Panc1 (cell line): ENCODE results near the gene KCNT1. TPM values are rescaled to one million over a fixed set of nuclear protein-coding genes. Genes with fewer than 3 reads are reported as not detected.

ENCODE experiments used
- ATAC-seq: fragments of 200-7000 bp; cut with Tn5 transposase; 2 replicates; pipeline ENCODE4 v1.9.1; 2020; ENCODE audit warnings: mild to moderate bottlenecking, moderate library complexity
- BruUV-seq: library from RNA; stranded (reverse); fragments of 400-500 nt; replicated peaks from 2 replicates; lab custom pipeline; 2021; lab: Mats Ljungman, UMichigan
- CTCF ChIA-PET: fragments of 300-600 bp; sonication (Branson Sonifier 250); formaldehyde crosslinking; loops from one replicate; lab custom pipeline; 2022; ENCODE audit warnings: antibody characterized with exemption; lab: Charles Lee
- POLR2A ChIA-PET: fragments of 300-600 bp; sonication (Branson Sonifier 250); formaldehyde crosslinking; loops from one replicate; lab custom pipeline; 2022; ENCODE audit warnings: antibody characterized with exemption; lab: Charles Lee
- DNase-seq: peaks from one replicate; pipeline ENCODE4 v3.0.0-alpha.2; 2010; ENCODE audit warnings: low read depth, low spot score
- H3K27ac ChIP-seq: 2 replicates; pipeline ENCODE4 v1.5.1; 2011; ENCODE audit warnings: mild to moderate bottlenecking, low read length, inconsistent platforms
- H3K27me3 ChIP-seq: fragments of 200-500 bp; sonication (Bioruptor generic); 2 replicates; pipeline ENCODE4 v1.6.0; 2014; ENCODE audit warnings: low read length, inconsistent platforms; ENCODE audit not compliant: control insufficient read depth, insufficient read depth
- H3K36me3 ChIP-seq: fragments of 200-500 bp; sonication (Bioruptor generic); 2 replicates; pipeline ENCODE4 v1.5.1; 2014; ENCODE audit warnings: inconsistent platforms, mild to moderate bottlenecking, low read length, moderate library complexity; ENCODE audit not compliant: control insufficient read depth, insufficient read depth
- H3K4me1 ChIP-seq: 2 replicates; pipeline ENCODE4 v1.5.1; 2011; ENCODE audit warnings: inconsistent platforms, mild to moderate bottlenecking, low read length, moderate library complexity; ENCODE audit not compliant: control insufficient read depth, insufficient read depth
- H3K4me3 ChIP-seq, 2 experiments: 2 replicates each; pipeline ENCODE4 v1.5.1; 2011 to 2012; ENCODE audit warnings: low read depth in 2 of 2, low read length in 2 of 2, mild to moderate bottlenecking in 2 of 2, inconsistent platforms in 1 of 2, moderate library complexity in 1 of 2
- H3K9me3 ChIP-seq: fragments of 200-500 bp; sonication (Bioruptor generic); 2 replicates; pipeline ENCODE4 v1.5.1; 2014; ENCODE audit warnings: low read depth, mild to moderate bottlenecking, inconsistent platforms, low read length, moderate library complexity; ENCODE audit not compliant: control insufficient read depth, insufficient read depth
- CTCF ChIP-seq: fragments of 450-650 bp; IDR thresholded peaks from 2 replicates; pipeline ENCODE4 v1.5.1; 2017; ENCODE audit warnings: mild to moderate bottlenecking
- POLR2AphosphoS5 ChIP-seq: IDR thresholded peaks from 2 replicates; pipeline ENCODE4 v1.6.1; 2012; ENCODE audit warnings: mild to moderate bottlenecking, low read depth, low read length, moderate library complexity
- REST ChIP-seq, 2 experiments: IDR thresholded peaks; 2 replicates each; pipeline ENCODE4 v1.6.1; 2011 to 2012; ENCODE audit warnings: low read depth in 2 of 2, control low read depth in 1 of 2, low read length in 1 of 2, mild to moderate bottlenecking in 1 of 2, moderate library complexity in 1 of 2; ENCODE audit not compliant: insufficient read depth in 1 of 2
- SIN3A ChIP-seq: IDR thresholded peaks from 2 replicates; pipeline ENCODE4 v1.6.1; 2012; ENCODE audit warnings: low read depth, mild to moderate bottlenecking, low read length, moderate library complexity, borderline replicate concordance; ENCODE audit not compliant: insufficient read depth
- TCF7L2 ChIP-seq: IDR thresholded peaks from 2 replicates; pipeline ENCODE4 v1.6.1; 2011; ENCODE audit warnings: mild to moderate bottlenecking, low read depth, low read length, inconsistent platforms
- in situ Hi-C: cut with HindIII; loops from 2 replicates; pipeline ENCODE4 v1.10.0; 2016; ENCODE audit warnings: low sequenced_read_pairs, low pct_unique_long_range_greater_than_20kb
- intact Hi-C: fragments of 100-400 bp; cut with micrococcal nuclease; formaldehyde crosslinking; loops from one replicate; pipeline ENCODE4 v1.10.0; 2022; ENCODE audit not compliant: unreplicated experiment
- total RNA-seq: library from RNA; stranded (reverse); gene quantifications from one replicate; pipeline ENCODE4 v1.2.1, GENCODE V29; 2021; ENCODE audit not compliant: unreplicated experiment

Gene KCNT1
- total RNA-seq, 1 experiment from 2014 or later = not detected

- in situ Hi-C loops = no loop called here
- intact Hi-C loops = no loop called here
- CTCF ChIA-PET = no interaction called here
- Histone ChIP-seq H3K4me3 (no peak overlapping the region), H3K27ac (no peak overlapping the region), H3K4me1 (no peaks in the 10 kb centered on the region; the same call in 1 of the 2 replicates), H3K9me3 (no peaks in the 10 kb centered on the region), H3K27me3 (no peaks in the 10 kb centered on the region), H3K36me3 (no peaks in the 10 kb centered on the region)
- no peak for ATAC-seq
- TF ChIP-seq SIN3A = no peak
- no peak for TF ChIP-seq TCF7L2
- TF ChIP-seq CTCF = no peak
- no peak for TF ChIP-seq POLR2AphosphoS5
- no peak for TF ChIP-seq REST (IDR thresholded peaks at IDR 0.05; ENCODE audit: insufficient read depth in 1 of 2, low read depth in 2 of 2, low read length in 1 of 2)
- no TSS peak for BruUV-seq
- no peak for DNase-seq
- POLR2A ChIA-PET = no interaction called here
These were observed 6.2 kb downstream of the KCNT1 start for GRCh38 chr9:135708164-135708563.

DNA sequence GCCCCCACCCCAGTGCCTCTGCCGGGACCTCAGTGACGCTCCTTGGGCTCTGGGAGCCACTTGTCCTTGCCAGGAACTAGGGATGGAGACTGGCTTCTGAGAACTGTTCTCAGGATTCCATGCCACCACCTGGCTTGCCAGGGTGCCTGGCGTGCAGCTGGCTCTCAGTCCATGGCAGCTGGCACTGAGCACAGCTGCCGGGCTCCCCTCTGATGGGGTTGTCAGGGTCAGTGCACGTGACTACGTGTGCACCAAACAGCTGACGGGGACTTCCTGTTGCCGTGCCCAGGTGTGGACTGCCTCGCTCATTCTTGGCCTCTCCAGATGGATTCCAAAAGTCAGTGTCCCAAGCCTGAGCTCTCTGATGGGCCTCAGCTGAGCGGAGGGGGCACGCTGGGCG lies 9.4 kb downstream of the KCNT1 start:
- in situ Hi-C loops = no loop called here
- no peak for TF ChIP-seq REST (IDR thresholded peaks at IDR 0.05; ENCODE audit: insufficient read depth in 1 of 2, low read depth in 2 of 2, low read length in 1 of 2)
- TF ChIP-seq POLR2AphosphoS5 = no peak
- TF ChIP-seq TCF7L2 = no peak
- TF ChIP-seq CTCF = no peak
- TF ChIP-seq SIN3A = no peak
- BruUV-seq = no TSS peak
- ChIA-PET CTCF (no interaction called here), POLR2A (no interaction called here)
- DNase-seq (no peak), ATAC-seq (no peak)
- H3K27ac ChIP-seq = no peak overlapping the region
- no peak overlapping the region for H3K4me3 ChIP-seq
- no peaks in the 10 kb centered on the region for H3K9me3 ChIP-seq
- no peaks in the 10 kb centered on the region; the same call in 1 of the 2 replicates for H3K4me1 ChIP-seq
- intact Hi-C loops = no loop called here
- H3K36me3 ChIP-seq = no peaks in the 10 kb centered on the region
- H3K27me3 ChIP-seq = no peaks in the 10 kb centered on the region
